HepG2 (cell line): ENCODE results near the gene H1-8.

Experiments
- CTCF ChIP-seq: sonication (generic); formaldehyde crosslinking; IDR thresholded peaks from 2 replicates; pipeline ENCODE4 v1.5.0; 2020; ENCODE audit warnings: mild to moderate bottlenecking, missing genetic modification reagents, moderate library complexity
- DMAP1 ChIP-seq: IDR thresholded peaks from 2 replicates; pipeline ENCODE4 v1.6.1; 2016
- EP300 ChIP-seq, 3 experiments: sonication (generic) in 1 of 3; formaldehyde crosslinking in 1 of 3; IDR thresholded peaks; 2 replicates each; pipeline versions ENCODE4 v1.5.1 to v1.6.1; 2011 to 2020; ENCODE audit warnings: low read depth in 2 of 3, low read length in 2 of 3, borderline replicate concordance in 1 of 3, improper control_type of control experiment in 1 of 3, mild to moderate bottlenecking in 1 of 3, missing genetic modification reagents in 1 of 3, moderate library complexity in 1 of 3
- IKZF1 ChIP-seq: fragments of 450-650 bp; IDR thresholded peaks from 2 replicates; pipeline ENCODE4 v1.7.1; 2016
- MIXL1 ChIP-seq: IDR thresholded peaks from 2 replicates; pipeline ENCODE4 v1.6.1; 2016
- TBL1XR1 ChIP-seq: fragments of 150-350 bp; IDR thresholded peaks from 2 replicates; pipeline ENCODE4 v1.6.1; 2014; ENCODE audit warnings: borderline replicate concordance, low read length; ENCODE audit not compliant: partially characterized antibody
- ZBTB7B ChIP-seq: sonication (generic); formaldehyde crosslinking; IDR thresholded peaks from 2 replicates; pipeline ENCODE4 v1.4.0; 2020; ENCODE audit warnings: missing genetic modification reagents
- ZNF724P ChIP-seq: sonication (generic); formaldehyde crosslinking; IDR thresholded peaks from 2 replicates; pipeline ENCODE4 v1.8.0; 2022; ENCODE audit warnings: missing genetic modification reagents, borderline replicate concordance
- TF ChIP-seq, protein P1 (sequence below): IDR thresholded peaks from 2 replicates; pipeline ENCODE4 v1.6.1; 2012; ENCODE audit warnings: inconsistent platforms

GRCh38 chr3:129514563-129514962 lies 28.4 kb upstream of the H1-8 start:
- TF ChIP-seq MIXL1 (CRISPR knock-in tag) (no peak), CTCF (CRISPR knock-in tag) (no peak), ZNF724P (CRISPR knock-in tag) (no peak), TBL1XR1 (no peak), IKZF1 (no peak), ZBTB7B (no peak), EP300 (IDR thresholded peaks at IDR 0.05; ENCODE audit: low read depth in 2 of 2, low read length in 2 of 2) (no peak), EP300 (CRISPR knock-in tag; IDR thresholded peaks at IDR 0.05; ENCODE audit: borderline replicate concordance) (no peak), DMAP1 (CRISPR knock-in tag) (no peak)
- TF ChIP-seq, protein P1, sequence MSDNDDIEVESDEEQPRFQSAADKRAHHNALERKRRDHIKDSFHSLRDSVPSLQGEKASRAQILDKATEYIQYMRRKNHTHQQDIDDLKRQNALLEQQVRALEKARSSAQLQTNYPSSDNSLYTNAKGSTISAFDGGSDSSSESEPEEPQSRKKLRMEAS = no peak
